Fibroblast of lung (primary cell): ENCODE data around the gene DNM3.

Experiments
- CTCF ChIP-seq, 2 donors: IDR thresholded peaks in 1 of 2; conservative IDR thresholded peaks in 1 of 2; 1 replicate in 1 of 2; 2 replicates in 1 of 2; pipeline ENCODE4 v1.5.1; 2011 to 2012; ENCODE audit warnings: low read length in 2 of 2, control low read depth in 1 of 2, inconsistent platforms in 1 of 2, low read depth in 1 of 2, mild to moderate bottlenecking in 1 of 2
- EZH2 ChIP-seq: IDR thresholded peaks from 2 replicates; pipeline ENCODE4 v1.5.1; 2012; ENCODE audit warnings: low read length, control low read depth, mild to moderate bottlenecking; ENCODE audit errors: missing control alignments

- TF ChIP-seq CTCF (conservative IDR thresholded peaks at IDR 0.05 in 1 of 2, IDR thresholded peaks at IDR 0.05 in 1 of 2; ENCODE audit: low read depth in 1 of 2, low read length in 2 of 2) (no peak), EZH2 (no peak)
Measured at GRCh38 chr1:172352435-172352834, 511.1 kb downstream of the DNM3 start.
